Panc1 (cell line): Measurements from ENCODE around the gene SLC38A9.

Experiments
- CTCF ChIP-seq: fragments of 450-650 bp; IDR thresholded peaks from 2 replicates; pipeline ENCODE4 v1.5.1; 2017; ENCODE audit warnings: mild to moderate bottlenecking
- POLR2AphosphoS5 ChIP-seq: IDR thresholded peaks from 2 replicates; pipeline ENCODE4 v1.6.1; 2012; ENCODE audit warnings: mild to moderate bottlenecking, low read depth, low read length, moderate library complexity

DNA sequence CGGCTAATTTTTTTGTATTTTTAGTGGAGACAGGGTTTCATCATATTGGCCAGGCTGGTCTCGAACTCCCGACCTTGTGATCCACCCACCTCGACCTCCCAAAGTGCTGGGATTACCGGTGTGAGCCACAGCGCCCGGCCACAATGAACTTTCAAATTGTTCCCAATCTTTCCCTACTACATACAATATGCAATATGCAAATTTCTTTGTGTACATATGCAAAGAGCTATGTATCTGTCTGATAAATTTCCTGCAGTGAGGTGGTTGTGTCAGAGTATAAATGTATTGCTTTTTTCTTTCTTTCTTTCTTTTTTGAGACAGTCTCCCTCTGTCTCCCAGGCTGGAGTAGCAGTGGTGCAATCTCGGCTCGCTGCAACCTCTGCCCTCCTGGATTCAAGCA lies 128.5 kb downstream of the SLC38A9 start:
- TF ChIP-seq CTCF: no peak
- no peak for TF ChIP-seq POLR2AphosphoS5
